Heart right ventricle (tissue), 16 donors: Measurements from ENCODE around the gene TMEM88. TPM values are rescaled to one million over a fixed set of nuclear protein-coding genes. Genes with fewer than 3 reads are reported as not detected.

Source experiments
- ATAC-seq, 8 donors: fragments of 200-7000 bp; cut with Tn5 transposase; one replicate each; pipeline ENCODE4 v1.9.1; 2020; ENCODE audit warnings: mild to moderate bottlenecking in 8 of 8, moderate library complexity in 8 of 8, moderate number of reproducible peaks in 1 of 8
- DNase-seq, 2 donors: peaks; one replicate each; pipeline ENCODE4 v3.0.0-alpha.2; 2020
- H3K27ac ChIP-seq, 10 donors: fragments of 200-600 bp; sonication (generic) in 2 of 10; one replicate each; pipeline versions ENCODE4 v1.5.0 to v1.8.0; 2020 to 2022; ENCODE audit warnings: mild to moderate bottlenecking in 3 of 10
- H3K27me3 ChIP-seq, 7 donors: fragments of 200-600 bp; one replicate each; pipeline ENCODE4 v1.8.0; 2021 to 2022; ENCODE audit warnings: mild to moderate bottlenecking in 2 of 7
- H3K36me3 ChIP-seq, 9 donors: fragments of 200-600 bp; sonication (generic) in 1 of 9; one replicate each; pipeline versions ENCODE4 v1.5.0 to v1.8.0; 2020 to 2022; ENCODE audit warnings: mild to moderate bottlenecking in 2 of 9
- H3K4me1 ChIP-seq, 9 donors: fragments of 200-600 bp; sonication (generic) in 1 of 9; one replicate each; pipeline versions ENCODE4 v1.5.0 to v1.8.0; 2020 to 2022; ENCODE audit warnings: mild to moderate bottlenecking in 4 of 9
- H3K4me3 ChIP-seq, 10 donors: fragments of 200-600 bp; sonication (generic) in 2 of 10; one replicate each; pipeline versions ENCODE4 v1.5.0 to v1.8.0; 2020 to 2022; ENCODE audit warnings: mild to moderate bottlenecking in 7 of 10, moderate library complexity in 2 of 10
- H3K9me3 ChIP-seq, 11 donors: fragments of 200-600 bp in 10 of 11; sonication (generic) in 2 of 11; one replicate each; pipeline versions ENCODE4 v1.5.0 to v1.8.0; 2013 to 2022; ENCODE audit warnings: mild to moderate bottlenecking in 2 of 11, control low read depth in 1 of 11, moderate library complexity in 1 of 11
- CTCF ChIP-seq, 9 donors: fragments of 200-600 bp; sonication (generic) in 2 of 9; IDR thresholded peaks; one replicate each; pipeline versions ENCODE4 v1.5.0 to v1.8.0; 2021 to 2022; ENCODE audit warnings: antibody characterized with exemption in 9 of 9, mild to moderate bottlenecking in 5 of 9, moderate library complexity in 1 of 9
- WGBS, 2 donors: extraction: QIAGEN DNeasy Blood & Tissue Kit; methylation state at CpG; one replicate each; pipeline ENCODE4 v1.1.7; 2013; ENCODE audit warnings: inconsistent platforms in 1 of 2; 5-methylcytosine and 5-hydroxymethylcytosine counted together
- intact Hi-C, 10 donors: fragments of 100-400 bp; cut with DNase I; formaldehyde crosslinking; loops; one replicate each; pipeline versions ENCODE4 v1.11.1 to v1.14.2; 2022
- polyA plus RNA-seq, 2 donors: library from polyadenylated mRNA; stranded (reverse); fragments of 200-250 nt; gene quantifications; one replicate each; pipeline ENCODE4 v1.2.3, GENCODE V29; 2013
- total RNA-seq, 10 donors: library from RNA; stranded (reverse); fragmentation: NEBNext Ultra II Directional in 3 of 10; extraction: Animal tissue kit (Norgen Biotek cat#: 25700) in 3 of 10; gene quantifications; one replicate each; pipeline versions ENCODE4 v1.2.1 to v1.2.4, GENCODE V29; 2021 to 2023
- donor health status: Arrhythmogenic right ventricular cardiomyopathy.
- donor health status: ischemic (EF 13 %, LVEDD 7.1; RV severe dilation, severe dysfunction).
- donor health status: healthy with polysubstance abuse.
- donor health status: DM: no; HTN: yes; CAD: no.
- donor health status: DM: no; HTN: no; CAD: no.
- donor health status: ischemic (EF 25% LVEDD 6.9; RV normal size, moderate dysfunction).
- donor health status: ischemic (EF 25% LVEDD 5.7; RV mildly dilated, moderate dysfunction).
- donor health status: healthy.
- donor health status: DM: yes; HTN: yes; CAD: no.
- donor health status: Ischemic cardiomyopathy.
- donor health status: ischemic (EF 35%, LVEDD 5.7; RV mildly dilated, moderate dysfunction).
- donor health status: nonischemic (EF 11% LVEDD 7.7; RV severe dilation, severe dysfunction).
- donor health status: DM: yes; HTN: yes; CAD: no.
- donor health status: PGD.
- donor health status: ischemic (EF 29% LVEDD 5.4; RV normal size, mild dysfunction).
- donor health status: nonischemic (EF 23%, LVEDD 6.1; RV moderate dilation, normal function).

The TMEM88 gene
- total and polyA plus RNA-seq, 12 donors = 12.3 to 298 (median 24.8) TPM

- no peak for ATAC-seq
- intact Hi-C loops = loop anchor here in 3 of 10 donors (2.0 to 5.0 kb wide), 3 partner anchors 30 to 54 kb away; partner anchors contain the start of genes NAA38 (in 2 of the 3), CNTROB (in 1 of the 3), KDM6B (in 1 of the 3) and TRAPPC1 (in 1 of the 3)
These were observed 31.6 kb downstream of the TMEM88 start for GRCh38 chr17:7886227-7887037.

GRCh38 chr17:7887038-7887481, 32.2 kb downstream of the TMEM88 start:
- ATAC-seq = no peak
- WGBS, 2 donors = 6 to 7% methylated on average over 8 of the region's 8 CpGs
- peak overlapping the region in 9 of 10 donors; percentile 40 to 96 (median 79) for H3K4me3 ChIP-seq
- no peaks in the 10 kb centered on the region for H3K27me3 ChIP-seq
- H3K9me3 ChIP-seq = no peaks in the 10 kb centered on the region
- H3K36me3 ChIP-seq = peaks cover 0 to 25% (median 0%) of the 10 kb centered on the region in 9 donors
- peak overlapping the region in 9 of 10 donors; percentile 81 to 98 (median 92) for H3K27ac ChIP-seq
- intact Hi-C loops = loop anchor here in 3 of 10 donors (2.0 to 5.0 kb wide), 3 partner anchors 30 to 55 kb away; partner anchors contain the start of genes NAA38 (in 2 of the 3), CNTROB (in 1 of the 3), KDM6B (in 1 of the 3) and TRAPPC1 (in 1 of the 3)
- TF ChIP-seq CTCF (IDR thresholded peaks at IDR 0.05) = no peak
- peaks cover 19 to 73% (median 52%) of the 10 kb centered on the region in 9 donors for H3K4me1 ChIP-seq
- no peak for DNase-seq

More at GRCh38 chr17:7886227-7887037, 31.6 kb downstream of the TMEM88 start:
- WGBS, 2 donors = 5 to 8% methylated on average over 30 of the region's 30 CpGs
- no peaks in the 10 kb centered on the region for H3K27me3 ChIP-seq
- peaks cover 0 to 19% (median 0%) of the 10 kb centered on the region in 9 donors for H3K36me3 ChIP-seq
- peak in 1 of 9 donors; percentile 2 for TF ChIP-seq CTCF (IDR thresholded peaks at IDR 0.05)
- no peaks in the 10 kb centered on the region for H3K9me3 ChIP-seq
- H3K27ac ChIP-seq = peak overlapping the region in 9 of 10 donors; percentile 81 to 98 (median 92)
- H3K4me3 ChIP-seq = peak overlapping the region; percentile 40 to 96 (median 78)
- peak in 1 of 2 donors; percentile 26 for DNase-seq
- H3K4me1 ChIP-seq = peaks cover 19 to 79% (median 58%) of the 10 kb centered on the region in 9 donors

GRCh38 chr17:7887482-7888183, 32.8 kb downstream of the TMEM88 start:
- 0 to 3% methylated on average over 34 to 35 of the region's 35 CpGs for WGBS, 2 donors
- peak in 1 of 9 donors; percentile 14 for TF ChIP-seq CTCF (IDR thresholded peaks at IDR 0.05)
- ATAC-seq (peak; percentile 85 to 93 (median 88)), DNase-seq (peak; percentile 91 to 94)
- Histone ChIP-seq H3K36me3 (peaks cover 0 to 31% (median 0%) of the 10 kb centered on the region in 9 donors), H3K27me3 (no peaks in the 10 kb centered on the region), H3K27ac (peak overlapping the region; percentile 72 to 98 (median 92)), H3K9me3 (no peaks in the 10 kb centered on the region), H3K4me1 (peaks cover 19 to 68% (median 50%) of the 10 kb centered on the region in 9 donors), H3K4me3 (peak overlapping the region; percentile 23 to 96 (median 78))
- intact Hi-C loops = loop anchor here in 3 of 10 donors (2.0 to 5.0 kb wide), 6 partner anchors 25 to 65 kb away; partner anchors contain the start of genes NAA38 (in 2 of the 3), CNTROB (in 1 of the 3), KDM6B (in 1 of the 3) and TRAPPC1 (in 1 of the 3)
